ENCODE data around the gene RPL3. TPM values are rescaled to one million over a fixed set of nuclear protein-coding genes. Genes with fewer than 3 reads are reported as not detected.

Gene RPL3
- total RNA-seq, 1 experiment from 2014 or later: 1,699 TPM

DNA sequence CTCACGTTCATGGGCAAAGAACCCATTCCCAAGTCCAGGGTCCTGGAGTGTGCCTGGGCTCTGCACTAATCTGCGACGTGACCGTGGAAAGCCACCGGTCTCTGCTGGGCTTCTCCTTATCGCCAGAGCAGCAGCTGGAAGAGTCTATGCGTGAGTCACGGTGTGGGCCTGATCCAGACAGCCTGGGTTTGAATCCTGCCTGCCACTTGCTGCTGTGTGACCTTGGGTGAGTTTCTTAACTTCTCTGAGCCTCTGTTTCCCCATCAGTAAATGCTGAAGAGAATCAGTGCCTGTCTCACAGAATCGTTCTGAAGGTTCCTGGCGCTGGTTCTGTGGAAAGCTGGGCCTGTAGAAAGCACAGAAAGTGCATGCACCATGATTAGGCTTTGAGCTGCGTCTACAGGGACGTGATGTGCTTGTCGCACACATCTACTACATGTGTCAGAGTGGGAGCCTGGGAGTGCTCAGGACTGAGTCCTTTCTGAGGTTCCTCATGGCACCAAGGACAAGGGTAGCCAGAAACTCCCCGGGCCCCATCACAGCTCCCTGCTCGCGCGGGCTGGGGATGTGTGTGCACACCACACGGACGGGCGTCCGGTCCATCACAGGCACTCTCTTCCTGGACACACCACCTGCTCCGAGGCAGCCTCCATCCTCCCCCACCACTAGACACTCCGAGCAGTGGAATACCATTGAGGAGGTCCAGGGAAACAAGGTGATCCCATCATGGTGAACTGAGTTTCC, 54.1 kb downstream of the RPL3 start:
- CTCF ChIA-PET: no interaction called here
- no peak overlapping the region for H3K4me2 ChIP-seq
- POLR2A ChIA-PET (ENCODE audit: unreplicated experiment): interaction anchor here (0.7 kb wide), 2 partner anchors 14 to 23 kb away, joined by 4 to 11 read pairs; no protein-coding TSS in a partner anchor

DNA sequence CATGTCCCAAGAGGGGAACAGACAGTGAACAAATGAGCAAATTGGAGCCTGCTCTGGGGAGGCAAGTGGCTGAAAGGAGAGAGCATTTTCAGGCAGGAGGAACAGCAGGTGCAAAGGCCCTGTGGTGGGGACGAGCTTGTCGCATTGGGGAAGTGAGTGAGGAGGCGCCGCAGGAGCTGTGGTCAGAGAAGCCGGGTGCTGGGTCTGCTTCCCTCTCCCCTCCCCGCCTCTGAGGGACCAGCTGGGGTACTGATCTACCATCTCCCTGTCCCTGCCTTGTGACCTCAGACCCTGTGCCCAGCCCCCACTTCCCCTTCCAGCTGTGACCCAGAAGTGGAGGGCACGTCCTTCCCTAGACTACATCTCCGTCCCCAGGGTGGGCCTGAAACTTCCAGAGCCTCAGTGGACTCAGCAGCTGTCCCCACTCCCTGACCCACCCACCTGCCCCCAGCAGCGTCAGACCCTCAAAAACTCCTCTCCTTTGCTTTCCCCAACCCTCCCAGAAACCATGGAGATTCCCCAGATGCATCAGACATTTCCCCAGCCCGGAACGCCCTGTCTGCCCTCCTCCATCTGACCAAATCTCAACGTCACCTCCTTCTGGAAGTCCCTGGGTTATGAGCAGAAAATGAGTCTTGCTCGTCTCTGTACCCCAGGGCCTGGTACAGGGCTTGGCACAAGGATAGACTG, 54.9 kb downstream of the RPL3 start:
- peaks cover 22% of the 10 kb centered on the region for H3K4me1 ChIP-seq (replicated peaks; ENCODE audit: insufficient read depth)
- ChIA-PET CTCF (interaction anchor here (0.6 kb wide), 1 partner anchor 14 kb away, joined by 21 read pairs; no protein-coding TSS in a partner anchor), POLR2A (ENCODE audit: unreplicated experiment) (no interaction called here)
- H4K20me1 ChIP-seq (ENCODE audit: insufficient read depth): no peaks in the 10 kb centered on the region
- no peaks in the 10 kb centered on the region for H3K9me3 ChIP-seq (ENCODE audit: insufficient read depth, low read depth)
- peaks cover 29% of the 10 kb centered on the region for H3F3A ChIP-seq (ENCODE audit: insufficient read depth, low read depth)
- H3K27ac ChIP-seq: no peak overlapping the region
- intact Hi-C loops (cut with micrococcal nuclease; ENCODE audit: unreplicated experiment): no loop called here
- H2AFZ ChIP-seq: no peak overlapping the region
- no peak for DNase-seq
- no peaks in the 10 kb centered on the region for H3K36me3 ChIP-seq (ENCODE audit: low read depth)
- no TSS peak for BruUV-seq (replicated peaks)
- H3K27me3 ChIP-seq (ENCODE audit: insufficient read depth, low read depth): no peaks in the 10 kb centered on the region
- H3K79me2 ChIP-seq (ENCODE audit: low read depth): no peaks in the 10 kb centered on the region
- no peaks in the 10 kb centered on the region for H3K9me2 ChIP-seq (ENCODE audit: insufficient read depth)
- H3K4me2 ChIP-seq: no peak overlapping the region
- no peak overlapping the region for H3K4me3 ChIP-seq
- TF ChIP-seq, protein P1, sequence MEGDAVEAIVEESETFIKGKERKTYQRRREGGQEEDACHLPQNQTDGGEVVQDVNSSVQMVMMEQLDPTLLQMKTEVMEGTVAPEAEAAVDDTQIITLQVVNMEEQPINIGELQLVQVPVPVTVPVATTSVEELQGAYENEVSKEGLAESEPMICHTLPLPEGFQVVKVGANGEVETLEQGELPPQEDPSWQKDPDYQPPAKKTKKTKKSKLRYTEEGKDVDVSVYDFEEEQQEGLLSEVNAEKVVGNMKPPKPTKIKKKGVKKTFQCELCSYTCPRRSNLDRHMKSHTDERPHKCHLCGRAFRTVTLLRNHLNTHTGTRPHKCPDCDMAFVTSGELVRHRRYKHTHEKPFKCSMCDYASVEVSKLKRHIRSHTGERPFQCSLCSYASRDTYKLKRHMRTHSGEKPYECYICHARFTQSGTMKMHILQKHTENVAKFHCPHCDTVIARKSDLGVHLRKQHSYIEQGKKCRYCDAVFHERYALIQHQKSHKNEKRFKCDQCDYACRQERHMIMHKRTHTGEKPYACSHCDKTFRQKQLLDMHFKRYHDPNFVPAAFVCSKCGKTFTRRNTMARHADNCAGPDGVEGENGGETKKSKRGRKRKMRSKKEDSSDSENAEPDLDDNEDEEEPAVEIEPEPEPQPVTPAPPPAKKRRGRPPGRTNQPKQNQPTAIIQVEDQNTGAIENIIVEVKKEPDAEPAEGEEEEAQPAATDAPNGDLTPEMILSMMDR (conservative IDR thresholded peaks at IDR 0.05): no peak

More for the DNA sequence above, 54.1 kb downstream of the RPL3 start:
- intact Hi-C loops (cut with micrococcal nuclease; ENCODE audit: unreplicated experiment): no loop called here
- Histone ChIP-seq H3K4me3 (no peak overlapping the region), H2AFZ (no peak overlapping the region), H3K9me2 (ENCODE audit: insufficient read depth) (no peaks in the 10 kb centered on the region), H3K9me3 (ENCODE audit: insufficient read depth, low read depth) (no peaks in the 10 kb centered on the region), H3K79me2 (ENCODE audit: low read depth) (no peaks in the 10 kb centered on the region), H3K27ac (no peak overlapping the region), H3K36me3 (ENCODE audit: low read depth) (no peaks in the 10 kb centered on the region), H3F3A (ENCODE audit: insufficient read depth, low read depth) (peaks cover 29% of the 10 kb centered on the region), H3K4me1 (replicated peaks; ENCODE audit: insufficient read depth) (peaks cover 22% of the 10 kb centered on the region), H3K27me3 (ENCODE audit: insufficient read depth, low read depth) (no peaks in the 10 kb centered on the region), H4K20me1 (ENCODE audit: insufficient read depth) (no peaks in the 10 kb centered on the region)
- no TSS peak for BruUV-seq (replicated peaks)
- DNase-seq: no peak
- TF ChIP-seq, protein P1 (conservative IDR thresholded peaks at IDR 0.05): no peak
- TF ChIP-seq EZH2 (IDR thresholded peaks at IDR 0.05; ENCODE audit: low read depth): no peak

DNA sequence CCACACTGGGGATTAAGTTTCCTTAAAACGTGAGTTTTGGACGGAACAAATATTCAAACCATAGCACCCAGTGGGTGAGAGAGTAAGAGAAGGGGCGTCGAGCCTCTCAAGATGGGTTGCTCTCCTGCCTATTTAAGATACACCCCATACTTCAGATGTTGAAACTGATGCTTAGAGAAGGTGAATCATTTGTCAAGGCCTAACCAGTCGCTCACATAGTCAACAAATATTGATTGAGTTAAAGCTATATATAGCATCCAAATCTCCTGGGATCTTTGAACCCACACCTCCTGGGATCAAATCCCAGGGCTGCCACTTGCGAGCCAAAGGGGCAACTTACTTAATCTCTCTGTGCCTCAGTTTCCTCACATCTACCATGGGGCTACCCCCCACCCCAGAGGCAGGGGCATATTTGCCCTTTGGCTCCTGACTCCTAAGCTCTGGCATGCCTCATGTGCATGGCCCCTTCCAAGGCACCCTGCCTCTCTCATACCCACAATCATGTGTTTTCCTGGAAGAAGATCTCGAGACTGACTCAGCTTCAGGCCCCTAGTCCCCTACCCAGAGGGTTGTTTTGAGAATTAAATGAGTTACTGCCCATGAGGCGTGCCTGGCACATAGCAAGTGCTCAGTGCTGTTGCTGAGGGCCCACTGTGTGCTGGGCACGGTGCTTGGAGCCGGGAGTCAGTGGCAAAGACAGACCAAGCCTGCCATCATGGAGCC, 55.6 kb downstream of the RPL3 start:
- no peak for DNase-seq
- no peak overlapping the region for H3K27ac ChIP-seq
- peaks cover 22% of the 10 kb centered on the region for H3K4me1 ChIP-seq (replicated peaks; ENCODE audit: insufficient read depth)
- no peak overlapping the region for H3K4me2 ChIP-seq
- H3K9me3 ChIP-seq (ENCODE audit: insufficient read depth, low read depth): no peaks in the 10 kb centered on the region
- H2AFZ ChIP-seq: no peak overlapping the region
- CTCF ChIA-PET: interaction anchor here (0.6 kb wide), 1 partner anchor 15 kb away, joined by 21 read pairs; no protein-coding TSS in a partner anchor
- TF ChIP-seq EZH2 (IDR thresholded peaks at IDR 0.05; ENCODE audit: low read depth): no peak
- TF ChIP-seq, protein P1 (conservative IDR thresholded peaks at IDR 0.05): no peak
- H3F3A ChIP-seq (ENCODE audit: insufficient read depth, low read depth): peaks cover 27% of the 10 kb centered on the region
- no peaks in the 10 kb centered on the region for H3K9me2 ChIP-seq (ENCODE audit: insufficient read depth)
- no peaks in the 10 kb centered on the region for H3K36me3 ChIP-seq (ENCODE audit: low read depth)
- no peaks in the 10 kb centered on the region for H3K79me2 ChIP-seq (ENCODE audit: low read depth)
- BruUV-seq (replicated peaks): no TSS peak
- POLR2A ChIA-PET (ENCODE audit: unreplicated experiment): no interaction called here
- no peaks in the 10 kb centered on the region for H4K20me1 ChIP-seq (ENCODE audit: insufficient read depth)
- intact Hi-C loops (cut with micrococcal nuclease; ENCODE audit: unreplicated experiment): no loop called here
- H3K4me3 ChIP-seq: no peak overlapping the region
- H3K27me3 ChIP-seq (ENCODE audit: insufficient read depth, low read depth): no peaks in the 10 kb centered on the region
